CD4-positive, alpha-beta T cell treated with Interleukin-17A for 1 hour (primary cell): ENCODE data around the gene SMIM7.

Source experiments
- DNase-seq: peaks from one replicate; pipeline ENCODE4 v3.0.0-alpha.2; 2020

SMIM7 gene

DNA sequence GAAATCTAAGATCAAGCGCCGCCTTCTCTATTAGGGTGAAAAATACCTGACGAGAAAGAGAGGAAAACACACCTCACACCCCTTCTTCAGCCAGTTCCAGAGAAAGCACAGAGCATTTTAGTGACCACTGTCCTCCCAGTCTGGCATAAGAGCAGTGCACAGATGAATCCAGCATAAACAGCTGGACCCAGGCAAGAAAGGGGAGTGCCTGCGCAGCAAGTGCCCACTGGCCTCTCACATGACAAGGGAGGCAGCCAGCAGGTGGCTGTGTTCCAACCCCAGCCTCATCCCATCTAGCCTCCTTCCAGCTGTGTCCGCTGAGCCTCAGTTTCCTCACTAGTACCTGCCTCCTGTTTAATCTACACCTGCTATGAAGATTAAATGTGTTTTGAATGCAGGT is 39.9 kb downstream of the SMIM7 start:
- no peak for DNase-seq

DNA sequence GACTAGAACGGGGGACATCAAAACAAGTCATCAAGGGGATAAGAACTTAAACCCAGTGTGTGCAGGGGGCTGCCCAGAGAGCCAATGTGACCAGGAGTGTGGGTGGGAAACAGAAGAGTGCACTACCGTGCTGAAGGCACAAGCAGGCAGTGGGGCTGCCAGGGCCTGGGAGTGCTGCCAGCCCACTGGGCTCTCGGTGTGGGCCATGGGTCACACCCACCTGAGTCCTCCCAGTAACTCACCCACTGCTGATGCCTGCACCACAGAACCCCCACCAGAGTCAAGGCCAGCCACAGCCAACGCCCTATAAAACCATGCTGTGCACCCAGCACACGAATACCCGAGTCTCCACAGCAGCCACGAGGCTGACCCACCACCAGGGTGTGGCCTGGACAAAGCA is 40.5 kb downstream of the SMIM7 start:
- DNase-seq: no peak

DNA sequence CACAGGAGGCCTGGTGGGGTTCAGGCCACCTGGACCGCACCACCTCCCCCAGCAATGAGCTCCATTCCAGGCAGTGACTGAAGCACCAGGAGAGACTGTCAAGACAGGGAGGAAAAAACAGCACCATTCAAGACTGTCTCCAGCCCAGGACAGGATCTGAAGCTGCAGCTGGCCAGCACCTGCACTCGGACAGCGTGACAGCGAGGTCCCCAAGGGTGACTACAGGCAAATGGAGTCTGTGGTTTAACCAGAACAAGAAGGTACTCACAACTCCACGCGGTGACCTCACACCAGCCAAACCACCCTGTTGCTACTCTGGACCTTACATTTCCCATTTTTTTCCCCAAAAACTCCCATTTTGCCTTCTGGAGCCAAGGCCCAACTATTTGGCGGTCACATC is 41.7 kb downstream of the SMIM7 start:
- DNase-seq: no peak

DNA sequence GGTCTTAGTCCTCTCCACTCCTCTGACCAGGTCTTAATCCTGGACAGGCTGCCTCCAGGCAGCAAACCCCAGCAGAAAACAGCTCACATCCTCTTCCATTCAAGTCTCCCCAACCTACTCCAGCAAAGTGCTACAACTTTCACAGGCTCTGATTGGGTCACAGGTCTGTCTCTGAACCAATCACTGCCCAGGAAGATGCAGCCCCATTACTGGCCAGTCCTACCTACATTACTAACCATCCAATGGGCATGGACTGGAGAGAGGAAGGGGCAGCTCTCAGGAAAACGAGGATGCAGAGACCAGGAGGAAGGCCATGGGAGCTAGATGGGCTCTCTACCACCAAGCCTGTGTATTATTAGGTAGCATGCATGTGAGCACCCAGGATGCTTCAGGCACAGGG is 44.1 kb downstream of the SMIM7 start:
- no peak for DNase-seq

DNA sequence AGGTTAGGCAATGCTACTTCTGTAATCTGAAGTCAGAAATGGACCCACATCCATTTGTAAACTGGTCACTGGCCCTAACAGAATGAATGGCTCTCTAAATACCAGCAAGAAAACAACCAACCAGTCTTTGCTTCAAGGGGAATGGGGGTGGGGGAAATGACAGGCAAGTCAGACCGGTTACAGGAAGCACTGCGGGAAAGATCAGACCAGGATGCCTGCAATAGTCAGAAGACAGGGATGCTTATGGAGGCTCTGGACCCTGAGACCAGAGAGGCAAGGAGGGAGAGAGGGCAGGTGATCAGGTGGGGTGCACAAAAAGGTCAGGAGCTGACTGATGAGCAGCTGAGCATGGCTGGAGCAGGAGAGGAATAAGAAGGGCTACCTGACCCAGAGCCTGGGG is 45.0 kb downstream of the SMIM7 start:
- DNase-seq: no peak

DNA sequence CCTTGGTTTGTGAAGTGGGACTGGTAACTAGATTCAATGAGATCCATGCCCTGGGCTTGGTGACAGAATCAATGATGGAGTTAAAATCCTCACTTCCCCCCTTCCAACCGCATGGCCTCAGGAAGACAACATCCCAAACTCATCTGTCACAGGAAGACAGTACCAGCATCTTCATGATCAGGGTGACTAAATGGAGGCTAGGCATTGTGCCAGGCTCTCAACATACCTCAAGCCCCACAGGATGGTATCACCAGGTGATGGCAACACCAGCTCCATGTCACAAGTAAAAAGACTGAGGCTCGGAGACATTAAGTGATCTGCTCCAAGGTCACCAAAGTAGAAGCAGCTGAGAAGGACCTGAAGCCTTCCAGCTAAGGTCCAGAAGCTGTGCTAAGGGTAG is 46.1 kb downstream of the SMIM7 start:
- DNase-seq: no peak

DNA sequence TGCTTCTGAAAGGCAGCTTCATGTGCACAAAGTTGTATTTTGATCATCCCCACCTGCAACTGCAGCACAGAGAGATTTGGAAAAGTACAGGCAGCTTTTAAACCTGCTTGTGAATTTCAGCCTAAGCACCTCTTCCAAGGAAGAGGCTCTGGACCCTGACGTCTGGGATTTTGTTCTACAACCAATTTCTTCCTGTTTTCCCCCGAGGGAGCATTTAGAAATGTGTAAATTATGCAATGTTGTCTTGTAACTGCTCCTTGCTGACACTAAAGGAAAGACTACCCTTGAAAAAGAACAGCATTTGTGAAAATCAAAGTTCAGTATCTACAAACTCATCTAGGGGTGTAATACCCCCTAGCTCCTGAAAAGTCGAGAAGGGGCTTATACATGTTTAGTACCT is 47.3 kb downstream of the SMIM7 start:
- DNase-seq: no peak

DNA sequence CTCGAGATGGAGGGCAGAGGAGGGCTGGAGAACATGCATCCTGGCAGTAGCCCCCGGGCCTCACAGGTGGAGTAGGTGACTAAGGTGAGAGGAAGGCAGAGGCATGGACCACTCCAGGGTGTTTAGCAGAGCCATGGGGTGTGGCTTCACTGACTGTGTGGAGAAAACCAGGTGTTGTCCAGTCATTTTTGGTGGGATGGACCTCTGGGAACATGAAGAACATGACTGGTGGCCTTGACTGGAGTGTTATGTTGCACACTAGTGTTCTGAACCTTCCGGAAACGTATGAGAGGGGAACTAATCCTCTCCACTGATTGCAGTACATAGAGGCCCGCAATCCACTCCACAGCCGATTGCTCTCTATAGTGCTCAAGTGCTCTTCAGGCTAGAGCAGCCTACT is 48.8 kb downstream of the SMIM7 start:
- DNase-seq: no peak

DNA sequence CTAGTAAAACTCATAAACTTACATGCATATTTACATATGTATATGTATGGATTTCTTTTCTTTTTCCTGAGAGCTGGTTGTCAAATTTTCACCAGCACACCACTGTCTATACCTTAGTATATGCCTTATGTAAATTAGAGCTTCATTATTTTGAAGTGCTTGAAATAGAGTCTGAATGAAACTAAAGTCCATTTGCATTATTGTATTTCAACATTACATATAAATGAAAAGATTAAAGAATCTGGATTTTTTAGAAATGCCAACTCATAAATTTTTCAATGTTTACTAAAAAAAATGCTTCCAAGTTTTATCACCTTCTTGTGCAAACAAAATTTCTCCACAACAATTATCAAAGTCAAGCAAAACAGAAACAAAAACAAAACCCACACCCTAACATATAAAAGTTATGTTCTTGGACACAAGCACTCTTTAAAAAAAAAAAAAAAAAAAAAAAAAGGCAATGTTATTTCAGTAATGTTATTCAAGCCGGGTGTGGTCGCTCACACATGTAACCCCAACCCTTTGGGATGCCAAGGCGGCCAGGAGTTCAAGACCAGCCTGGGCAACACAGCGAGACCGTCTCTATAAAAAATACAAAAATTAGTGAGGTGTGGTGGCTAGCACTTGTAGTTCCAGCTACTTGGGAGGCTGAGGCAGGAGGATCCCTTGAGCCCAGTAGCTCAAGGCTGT is 50.3 kb downstream of the SMIM7 start:
- DNase-seq: no peak

DNA sequence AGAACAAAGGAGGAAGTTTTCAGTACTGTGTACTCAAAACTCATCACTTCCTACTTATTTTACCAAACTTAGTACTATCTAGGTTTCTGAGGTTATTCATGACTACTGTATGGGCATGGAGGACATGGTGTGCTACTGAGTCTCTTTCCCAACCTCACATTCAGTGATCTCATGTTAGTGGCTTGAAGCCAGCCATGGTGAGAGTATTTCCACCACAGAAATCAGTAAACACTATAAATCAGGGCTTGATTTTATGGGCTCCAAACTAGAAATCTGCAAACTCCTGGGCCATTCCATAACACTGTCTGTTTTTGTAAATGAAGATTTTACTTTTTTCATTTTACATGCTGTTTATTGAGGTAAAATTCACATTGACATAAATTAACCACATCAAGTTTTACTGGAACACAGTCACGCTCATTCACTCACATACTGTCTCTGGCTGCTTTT is 51.6 kb downstream of the SMIM7 start:
- no peak for DNase-seq

DNA sequence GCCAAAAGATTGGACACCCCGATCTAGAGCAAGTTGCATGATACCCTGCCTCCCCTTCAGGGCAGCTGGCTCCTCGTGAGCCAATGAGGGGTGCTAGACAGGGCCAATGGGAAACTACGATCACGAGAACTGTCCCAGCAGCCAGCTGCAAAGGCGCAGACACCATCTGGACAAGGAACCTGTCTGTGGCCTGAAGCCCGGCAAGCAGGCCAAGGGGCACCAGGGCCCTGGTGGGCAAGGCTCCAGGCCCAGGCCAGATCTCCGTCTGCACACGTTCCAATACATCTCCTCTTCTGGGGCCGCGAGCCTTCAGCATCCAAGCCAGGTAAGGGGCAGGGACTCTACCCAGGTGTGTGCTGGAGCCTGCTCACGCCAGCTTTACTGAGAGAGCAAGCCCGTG is 52.1 kb downstream of the SMIM7 start:
- no peak for DNase-seq

DNA sequence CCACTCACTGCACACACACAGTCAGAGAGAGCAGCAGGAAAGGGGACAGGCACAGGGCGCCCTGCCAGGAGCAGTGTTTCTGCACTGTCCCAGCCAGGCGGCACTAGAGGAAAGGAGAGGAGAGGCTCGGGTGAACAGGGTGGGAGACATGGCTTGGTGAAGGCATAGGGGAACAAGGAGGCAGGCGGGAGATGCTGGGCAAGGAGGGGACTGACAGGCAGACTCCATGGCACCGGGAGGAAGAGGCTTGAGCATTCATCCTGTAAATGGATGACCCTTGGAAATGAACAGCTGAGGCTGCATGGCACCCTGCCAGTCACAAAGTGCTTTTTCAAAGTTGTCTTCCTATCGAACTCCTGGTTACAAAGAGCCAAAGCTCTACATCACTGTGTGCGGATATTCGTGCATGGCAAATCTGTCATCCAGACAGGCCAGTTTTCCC is 54.4 kb downstream of the SMIM7 start:
- DNase-seq: no peak

DNA sequence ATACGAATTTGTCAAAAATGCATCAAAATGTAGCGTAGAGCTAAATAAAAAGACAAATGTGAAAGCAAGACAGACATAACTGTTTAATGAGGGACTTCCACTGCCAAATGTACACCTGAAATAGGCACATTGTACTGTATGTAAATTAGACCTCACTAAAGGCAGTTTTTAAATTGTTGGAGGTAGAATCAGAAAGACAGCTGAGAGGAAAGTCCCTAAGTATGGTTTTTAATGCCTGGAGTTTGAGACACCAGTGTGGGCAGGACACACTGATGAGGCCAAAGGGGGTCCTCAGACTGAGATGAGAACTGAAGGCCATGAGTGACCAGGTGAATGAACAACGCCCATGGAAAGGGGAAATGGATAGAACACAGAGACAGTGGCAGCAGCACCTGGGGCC is 54.8 kb downstream of the SMIM7 start:
- no peak for DNase-seq

DNA sequence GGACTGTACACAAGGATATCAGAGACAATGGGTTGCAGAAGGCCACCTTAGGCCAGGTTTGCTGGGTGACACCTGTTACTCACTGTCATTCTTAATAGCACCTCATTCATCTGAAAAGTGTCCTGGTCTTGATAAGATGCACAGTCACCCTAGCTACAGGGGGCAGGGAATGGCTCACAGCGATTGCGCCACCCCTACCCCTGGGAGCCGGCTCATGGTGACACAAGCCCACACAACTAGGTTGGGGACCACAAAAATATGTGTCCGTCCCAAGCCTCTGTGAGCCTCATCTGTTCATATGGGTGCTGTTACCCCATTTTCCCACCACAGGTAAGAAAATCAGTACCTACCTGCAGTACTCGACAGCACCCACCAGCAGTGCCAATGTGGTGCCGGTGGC is 55.3 kb downstream of the SMIM7 start:
- no peak for DNase-seq

DNA sequence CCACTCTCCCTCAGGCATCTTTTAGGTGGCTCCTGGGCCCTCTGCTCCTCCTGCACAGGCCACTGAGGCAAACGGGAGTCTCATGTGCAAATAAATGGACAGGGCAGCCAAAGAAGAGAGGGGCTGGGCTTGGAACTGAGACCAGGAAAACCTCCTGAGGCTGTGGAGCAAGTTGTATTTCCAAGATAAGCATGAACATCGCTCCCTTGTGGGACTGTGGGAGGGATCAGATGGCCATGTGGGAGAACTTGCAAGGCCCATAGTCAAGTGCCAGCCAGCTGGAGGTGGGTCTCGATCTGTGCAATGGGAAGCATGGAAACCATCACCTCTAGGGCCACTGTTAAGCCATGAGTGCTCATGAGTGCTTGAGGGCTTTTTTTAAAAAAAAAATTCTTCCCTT is 56.9 kb downstream of the SMIM7 start:
- no peak for DNase-seq

DNA sequence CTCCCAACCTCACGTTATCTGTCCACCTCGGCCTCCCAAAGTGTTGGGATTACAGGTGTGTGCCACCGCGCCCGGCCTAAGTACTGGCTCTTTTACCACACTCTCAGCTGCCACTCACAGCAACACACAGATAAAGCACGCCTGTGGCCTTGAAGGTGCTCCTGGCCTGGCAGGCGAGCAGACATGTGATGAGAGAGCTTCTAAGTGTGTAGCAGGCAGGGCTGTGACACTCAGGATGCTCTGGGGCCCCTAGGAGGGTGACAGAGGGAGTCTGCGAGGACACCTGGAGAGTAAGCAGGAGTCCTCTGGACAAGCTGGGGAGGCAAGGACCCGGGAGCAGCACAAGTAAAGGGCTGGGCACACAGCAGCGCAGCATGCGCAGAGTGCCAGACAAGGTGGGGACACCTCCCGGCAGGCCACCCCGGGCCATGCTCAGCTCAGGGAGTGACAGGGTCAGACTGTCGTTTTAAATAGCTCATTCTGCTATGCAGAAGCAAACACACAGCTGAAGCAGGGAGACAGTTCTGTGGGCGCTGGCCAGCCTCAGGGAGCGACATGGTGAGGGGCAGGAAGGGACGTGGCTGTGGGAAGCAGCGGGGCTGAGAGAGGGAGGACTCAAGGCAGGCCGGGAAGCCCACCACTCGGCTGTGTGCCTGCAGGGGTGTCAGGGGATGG is 58.4 kb downstream of the SMIM7 start:
- no peak for DNase-seq

DNA sequence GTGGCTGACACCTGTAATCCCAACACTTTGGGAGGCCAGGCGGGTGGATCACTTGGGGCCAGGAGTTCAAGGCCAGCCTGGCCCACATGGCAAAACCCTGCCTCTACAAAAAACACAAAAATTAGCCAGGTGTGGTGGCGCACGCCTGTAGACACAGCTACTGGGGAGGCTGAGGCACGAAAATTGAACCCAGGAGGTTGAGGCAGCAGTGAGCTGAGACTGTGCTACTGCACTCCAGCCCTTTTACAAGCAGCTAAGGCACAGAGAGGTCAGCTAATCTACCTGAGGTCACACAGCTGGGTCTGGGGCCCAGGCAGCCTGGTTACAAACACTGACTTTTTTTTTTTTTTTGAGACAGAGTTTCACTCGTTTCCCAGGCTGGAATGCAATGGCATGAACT is 59.1 kb downstream of the SMIM7 start:
- no peak for DNase-seq

DNA sequence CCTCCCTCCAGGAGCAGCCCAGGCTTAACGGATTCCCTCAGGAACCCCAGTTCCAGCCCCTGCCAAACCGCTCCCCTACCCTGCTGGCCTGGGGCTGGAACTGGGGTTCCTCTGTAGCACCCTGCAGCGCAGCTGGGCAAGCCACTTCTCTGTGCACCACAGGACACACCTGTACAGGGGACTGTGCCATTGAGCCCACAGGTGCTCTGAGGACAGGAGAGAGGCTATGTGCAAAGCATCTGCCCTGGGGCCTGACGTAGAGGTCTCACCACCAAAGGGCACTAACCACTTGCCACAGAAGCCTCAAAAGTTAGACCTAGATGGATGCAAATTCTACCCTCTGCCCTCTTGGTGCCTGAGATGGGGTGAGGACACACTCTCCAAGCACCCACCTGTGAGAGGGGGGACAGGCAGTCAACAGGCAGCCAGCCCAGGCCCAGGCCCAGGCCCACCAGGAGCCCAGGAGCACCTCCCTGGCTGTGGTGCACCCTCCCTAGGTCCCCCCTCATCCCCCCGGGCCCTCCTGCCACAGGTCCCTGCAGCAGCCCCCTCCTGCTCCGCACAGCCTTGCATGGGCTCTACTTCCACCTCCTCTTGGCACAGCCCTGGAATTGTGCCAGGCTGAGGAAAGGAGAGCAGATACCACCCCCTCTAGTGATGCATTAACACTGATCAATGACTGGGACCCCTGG is 60.1 kb downstream of the SMIM7 start:
- no peak for DNase-seq

DNA sequence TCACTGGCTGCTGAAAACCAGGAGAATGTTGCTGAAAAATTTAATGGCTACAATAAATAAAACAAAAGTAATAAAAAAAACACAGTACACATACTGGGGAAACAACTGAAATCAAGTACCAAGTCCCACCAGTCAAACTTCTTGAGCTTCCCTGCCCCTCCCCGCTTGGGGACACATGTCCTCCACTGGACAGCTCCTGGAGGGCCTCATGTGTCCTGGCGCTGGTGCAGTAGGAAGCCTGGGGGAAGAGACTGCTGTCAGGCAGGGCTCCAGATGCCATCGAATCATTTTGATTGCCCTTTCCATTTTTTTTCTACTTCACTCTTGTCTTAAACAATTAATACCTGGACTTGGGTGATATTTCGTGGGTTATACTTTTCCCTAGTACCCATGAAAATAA is 61.1 kb downstream of the SMIM7 start:
- no peak for DNase-seq

DNA sequence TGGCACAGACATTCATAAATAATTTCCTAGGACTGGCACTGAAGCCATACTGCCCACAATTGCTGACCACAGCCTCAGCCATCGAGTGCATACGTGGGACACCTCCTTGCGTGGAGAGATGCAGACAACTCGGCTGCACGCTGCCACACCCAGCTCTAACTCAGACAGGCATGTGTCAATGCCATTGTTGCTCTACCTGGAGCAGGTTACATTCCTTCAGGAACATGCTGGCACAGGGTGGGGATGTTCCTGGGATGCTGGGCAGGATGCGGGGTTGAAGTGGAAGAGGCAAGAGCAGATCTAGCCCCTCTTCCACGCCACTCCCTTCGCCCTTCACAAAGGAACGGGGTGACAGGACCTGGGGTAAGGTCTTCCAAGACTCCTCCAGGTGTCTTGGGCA is 63.5 kb downstream of the SMIM7 start:
- no peak for DNase-seq
